ENCODE results near the gene TLR7. TPM values are rescaled to one million over a fixed set of nuclear protein-coding genes. Genes with fewer than 3 reads are reported as not detected.

Gene TLR7
- total RNA-seq, 1 experiment from 2014 or later, result not detected

GRCh38 chrX:12843061-12843667, 23.7 kb upstream of the TLR7 start:
- no TSS peak for BruUV-seq (replicated peaks)
- no peak for ATAC-seq

DNA sequence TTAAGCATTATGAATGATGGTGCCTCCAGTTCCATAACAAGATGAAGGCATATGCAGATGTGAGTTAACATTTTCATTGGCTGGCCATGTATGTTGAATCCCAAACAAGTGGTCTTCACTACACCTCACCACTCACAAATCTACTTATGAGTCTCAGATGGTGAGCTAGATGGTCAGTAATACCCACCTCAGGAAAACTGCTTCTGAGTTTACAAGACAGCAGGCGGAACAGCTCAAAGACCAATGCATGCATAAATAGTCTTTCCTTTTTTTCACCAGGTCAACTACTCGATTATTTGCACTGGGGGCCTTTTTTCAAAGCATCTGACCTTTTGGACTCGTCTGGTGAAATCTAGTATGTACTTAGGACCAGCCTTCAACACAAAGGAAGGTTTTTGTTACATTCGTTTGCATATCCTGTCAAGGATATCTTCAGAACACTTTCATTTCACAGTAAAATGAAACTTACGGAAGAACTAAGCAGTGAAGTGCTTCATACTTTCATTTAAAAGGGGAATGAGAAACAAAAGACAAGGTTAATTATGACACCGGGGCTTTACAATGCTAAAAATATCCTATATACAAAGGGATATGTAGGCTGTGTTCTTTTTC, 23.1 kb upstream of the TLR7 start:
- H3K27me3 ChIP-seq (ENCODE audit: control insufficient read depth, insufficient read depth, low read length), result no peaks in the 10 kb centered on the region
- DNase-seq (ENCODE audit: low read depth, low spot score), result no peak
- ChIA-PET CTCF (no interaction called here), POLR2A (no interaction called here)
- no peak overlapping the region for H3K27ac ChIP-seq (ENCODE audit: low read length)
- intact Hi-C loops (cut with micrococcal nuclease; ENCODE audit: unreplicated experiment), result no loop called here
- no peak for TF ChIP-seq SIN3A (IDR thresholded peaks at IDR 0.05; ENCODE audit: borderline replicate concordance, insufficient read depth, low read depth, low read length)
- no peak overlapping the region for H3K4me3 ChIP-seq (ENCODE audit: low read depth in 2 of 2, low read length in 2 of 2)
- in situ Hi-C loops (cut with HindIII; ENCODE audit: low pct_unique_long_range_greater_than_20kb, low sequenced_read_pairs), result no loop called here
- ATAC-seq, result no peak
- BruUV-seq (replicated peaks), result no TSS peak
- no peaks in the 10 kb centered on the region for H3K9me3 ChIP-seq (ENCODE audit: control insufficient read depth, insufficient read depth, low read depth, low read length)
- H3K4me1 ChIP-seq (ENCODE audit: control insufficient read depth, insufficient read depth, low read length), result no peaks in the 10 kb centered on the region
- H3K36me3 ChIP-seq (ENCODE audit: control insufficient read depth, insufficient read depth, low read length), result no peaks in the 10 kb centered on the region

More at GRCh38 chrX:12843061-12843667, 23.7 kb upstream of the TLR7 start:
- no peak for DNase-seq (ENCODE audit: low read depth, low spot score)
- Histone ChIP-seq H3K4me3 (ENCODE audit: low read depth in 2 of 2, low read length in 2 of 2) (no peak overlapping the region), H3K27ac (ENCODE audit: low read length) (no peak overlapping the region), H3K9me3 (ENCODE audit: control insufficient read depth, insufficient read depth, low read depth, low read length) (no peaks in the 10 kb centered on the region), H3K27me3 (ENCODE audit: control insufficient read depth, insufficient read depth, low read length) (no peaks in the 10 kb centered on the region), H3K4me1 (ENCODE audit: control insufficient read depth, insufficient read depth, low read length) (no peaks in the 10 kb centered on the region), H3K36me3 (ENCODE audit: control insufficient read depth, insufficient read depth, low read length) (no peaks in the 10 kb centered on the region)
- POLR2A ChIA-PET, result no interaction called here
- in situ Hi-C loops (cut with HindIII; ENCODE audit: low pct_unique_long_range_greater_than_20kb, low sequenced_read_pairs), result no loop called here
- intact Hi-C loops (cut with micrococcal nuclease; ENCODE audit: unreplicated experiment), result no loop called here
- TF ChIP-seq TCF7L2 (IDR thresholded peaks at IDR 0.05; ENCODE audit: low read depth, low read length) (no peak), SIN3A (IDR thresholded peaks at IDR 0.05; ENCODE audit: borderline replicate concordance, insufficient read depth, low read depth, low read length) (no peak), POLR2AphosphoS5 (IDR thresholded peaks at IDR 0.05; ENCODE audit: low read depth, low read length) (no peak), CTCF (IDR thresholded peaks at IDR 0.05) (no peak)
- TF ChIP-seq, protein P1, sequence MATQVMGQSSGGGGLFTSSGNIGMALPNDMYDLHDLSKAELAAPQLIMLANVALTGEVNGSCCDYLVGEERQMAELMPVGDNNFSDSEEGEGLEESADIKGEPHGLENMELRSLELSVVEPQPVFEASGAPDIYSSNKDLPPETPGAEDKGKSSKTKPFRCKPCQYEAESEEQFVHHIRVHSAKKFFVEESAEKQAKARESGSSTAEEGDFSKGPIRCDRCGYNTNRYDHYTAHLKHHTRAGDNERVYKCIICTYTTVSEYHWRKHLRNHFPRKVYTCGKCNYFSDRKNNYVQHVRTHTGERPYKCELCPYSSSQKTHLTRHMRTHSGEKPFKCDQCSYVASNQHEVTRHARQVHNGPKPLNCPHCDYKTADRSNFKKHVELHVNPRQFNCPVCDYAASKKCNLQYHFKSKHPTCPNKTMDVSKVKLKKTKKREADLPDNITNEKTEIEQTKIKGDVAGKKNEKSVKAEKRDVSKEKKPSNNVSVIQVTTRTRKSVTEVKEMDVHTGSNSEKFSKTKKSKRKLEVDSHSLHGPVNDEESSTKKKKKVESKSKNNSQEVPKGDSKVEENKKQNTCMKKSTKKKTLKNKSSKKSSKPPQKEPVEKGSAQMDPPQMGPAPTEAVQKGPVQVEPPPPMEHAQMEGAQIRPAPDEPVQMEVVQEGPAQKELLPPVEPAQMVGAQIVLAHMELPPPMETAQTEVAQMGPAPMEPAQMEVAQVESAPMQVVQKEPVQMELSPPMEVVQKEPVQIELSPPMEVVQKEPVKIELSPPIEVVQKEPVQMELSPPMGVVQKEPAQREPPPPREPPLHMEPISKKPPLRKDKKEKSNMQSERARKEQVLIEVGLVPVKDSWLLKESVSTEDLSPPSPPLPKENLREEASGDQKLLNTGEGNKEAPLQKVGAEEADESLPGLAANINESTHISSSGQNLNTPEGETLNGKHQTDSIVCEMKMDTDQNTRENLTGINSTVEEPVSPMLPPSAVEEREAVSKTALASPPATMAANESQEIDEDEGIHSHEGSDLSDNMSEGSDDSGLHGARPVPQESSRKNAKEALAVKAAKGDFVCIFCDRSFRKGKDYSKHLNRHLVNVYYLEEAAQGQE (IDR thresholded peaks at IDR 0.05; ENCODE audit: insufficient read depth in 1 of 2, low read depth in 2 of 2, low read length in 1 of 2), result no peak
- CTCF ChIA-PET, result no interaction called here

GRCh38 chrX:12844319-12844718, 22.6 kb upstream of the TLR7 start:
- no peaks in the 10 kb centered on the region for H3K27me3 ChIP-seq (ENCODE audit: control insufficient read depth, insufficient read depth, low read length)
- TF ChIP-seq TCF7L2 (IDR thresholded peaks at IDR 0.05; ENCODE audit: low read depth, low read length) (no peak), SIN3A (IDR thresholded peaks at IDR 0.05; ENCODE audit: borderline replicate concordance, insufficient read depth, low read depth, low read length) (no peak), POLR2AphosphoS5 (IDR thresholded peaks at IDR 0.05; ENCODE audit: low read depth, low read length) (no peak), CTCF (IDR thresholded peaks at IDR 0.05) (no peak)
- TF ChIP-seq, protein P1 (IDR thresholded peaks at IDR 0.05; ENCODE audit: insufficient read depth in 1 of 2, low read depth in 2 of 2, low read length in 1 of 2), result no peak
- DNase-seq (ENCODE audit: low read depth, low spot score) (no peak), ATAC-seq (no peak)
- H3K27ac ChIP-seq (ENCODE audit: low read length), result no peak overlapping the region
- intact Hi-C loops (cut with micrococcal nuclease; ENCODE audit: unreplicated experiment), result no loop called here
- ChIA-PET POLR2A (no interaction called here), CTCF (no interaction called here)
- no peaks in the 10 kb centered on the region for H3K36me3 ChIP-seq (ENCODE audit: control insufficient read depth, insufficient read depth, low read length)
- no peaks in the 10 kb centered on the region for H3K4me1 ChIP-seq (ENCODE audit: control insufficient read depth, insufficient read depth, low read length)
- H3K4me3 ChIP-seq (ENCODE audit: low read depth in 2 of 2, low read length in 2 of 2), result no peak overlapping the region
- in situ Hi-C loops (cut with HindIII; ENCODE audit: low pct_unique_long_range_greater_than_20kb, low sequenced_read_pairs), result no loop called here
- no peaks in the 10 kb centered on the region for H3K9me3 ChIP-seq (ENCODE audit: control insufficient read depth, insufficient read depth, low read depth, low read length)
- no TSS peak for BruUV-seq (replicated peaks)
